T-helper 2 cell treated with Interferon-gamma antibody and Interleukin-4, amounts not matched to agents 100 ng/mL and 5 ng/mL, for 36 hours (primary cell): Measurements from ENCODE around the gene IFI27L2. TPM values are rescaled to one million over a fixed set of nuclear protein-coding genes. Genes with fewer than 3 reads are reported as not detected.

Source experiments
- intact Hi-C: fragments of 100-400 bp; cut with micrococcal nuclease; formaldehyde crosslinking; loops from one replicate; pipeline ENCODE4 v1.15.1; 2023
- total RNA-seq: library from RNA; stranded (reverse); gene quantifications from 2 replicates; pipeline ENCODE4 v1.2.3, GENCODE V29; 2022

IFI27L2 gene
- total RNA-seq, 1 donor from 2014 or later, result 67.6 TPM

- intact Hi-C loops, result no loop called here
These were observed 4.6 kb downstream of the IFI27L2 start for GRCh38 chr14:94124582-94125377.

GRCh38 chr14:94123868-94124267 lies 5.5 kb downstream of the IFI27L2 start:
- intact Hi-C loops, result no loop called here

GRCh38 chr14:94123296-94123695 lies 6.1 kb downstream of the IFI27L2 start:
- intact Hi-C loops, result no loop called here

GRCh38 chr14:94122438-94122837 lies 7.0 kb downstream of the IFI27L2 start:
- intact Hi-C loops, result no loop called here

- intact Hi-C loops, result no loop called here
These were observed 7.9 kb downstream of the IFI27L2 start for GRCh38 chr14:94121485-94121884.

- intact Hi-C loops, result no loop called here
These were observed 8.6 kb downstream of the IFI27L2 start for GRCh38 chr14:94120667-94121340.

- intact Hi-C loops, result no loop called here
These were observed 10.3 kb downstream of the IFI27L2 start for GRCh38 chr14:94119071-94119470.

- intact Hi-C loops, result no loop called here
These were observed 11.5 kb downstream of the IFI27L2 start for GRCh38 chr14:94117856-94118255.

GRCh38 chr14:94116701-94117100 lies 12.7 kb downstream of the IFI27L2 start:
- intact Hi-C loops, result no loop called here

- intact Hi-C loops, result no loop called here
These were observed 13.8 kb downstream of the IFI27L2 start for GRCh38 chr14:94115631-94116030.

GRCh38 chr14:94115058-94115591 lies 14.3 kb downstream of the IFI27L2 start:
- intact Hi-C loops, result no loop called here

- intact Hi-C loops, result no loop called here
These were observed 14.8 kb downstream of the IFI27L2 start for GRCh38 chr14:94114589-94115057.

- intact Hi-C loops, result no loop called here
These were observed 15.4 kb downstream of the IFI27L2 start for GRCh38 chr14:94113908-94114588.

GRCh38 chr14:94113490-94113889 lies 15.9 kb downstream of the IFI27L2 start:
- intact Hi-C loops, result no loop called here

GRCh38 chr14:94113073-94113472 lies 16.3 kb downstream of the IFI27L2 start:
- intact Hi-C loops, result no loop called here

- intact Hi-C loops, result no loop called here
These were observed 16.8 kb downstream of the IFI27L2 start for GRCh38 chr14:94112513-94113063.

- intact Hi-C loops, result no loop called here
These were observed 17.9 kb downstream of the IFI27L2 start for GRCh38 chr14:94111276-94112095.

GRCh38 chr14:94110552-94111181 lies 18.7 kb downstream of the IFI27L2 start, which contains the start of gene IFI27:
TSS of gene IFI27 (plus strand) at chr14:94110736.
- intact Hi-C loops, result no loop called here

GRCh38 chr14:94109915-94110250 lies 19.5 kb downstream of the IFI27L2 start:
- intact Hi-C loops, result no loop called here

- intact Hi-C loops, result no loop called here
These were observed 24.7 kb downstream of the IFI27L2 start for GRCh38 chr14:94104731-94105130.
